HepG2 (cell line): ENCODE measurements around the gene NET1. TPM values are rescaled to one million over a fixed set of nuclear protein-coding genes. Genes with fewer than 3 reads are reported as not detected.

Experiments
- ATM ChIP-seq: fragments of 450-650 bp; IDR thresholded peaks from 2 replicates; pipeline ENCODE4 v1.7.1; 2017; ENCODE audit warnings: mild to moderate bottlenecking, borderline replicate concordance
- DNMT3B ChIP-seq: conservative IDR thresholded peaks from 2 replicates; pipeline ENCODE4 v1.6.1; 2016; ENCODE audit warnings: missing biosample characterization, control low read depth
- IKZF1 ChIP-seq: fragments of 450-650 bp; IDR thresholded peaks from 2 replicates; pipeline ENCODE4 v1.7.1; 2016
- JUNB ChIP-seq: sonication (generic); formaldehyde crosslinking; IDR thresholded peaks from 2 replicates; pipeline ENCODE4 v1.8.0; 2022; ENCODE audit warnings: missing genetic modification reagents, mild to moderate bottlenecking, borderline replicate concordance
- MYNN ChIP-seq: sonication (generic); formaldehyde crosslinking; IDR thresholded peaks from 2 replicates; pipeline ENCODE4 v1.4.0; 2020; ENCODE audit warnings: mild to moderate bottlenecking, low read depth, missing genetic modification reagents
- NFE2 ChIP-seq: sonication (generic); formaldehyde crosslinking; IDR thresholded peaks from 2 replicates; pipeline ENCODE4 v1.4.0; 2020; ENCODE audit warnings: missing genetic modification reagents
- NFYC ChIP-seq: IDR thresholded peaks from 2 replicates; pipeline ENCODE4 v1.6.1; 2016; ENCODE audit warnings: missing genetic modification reagents, missing compliant biosample characterization
- PAF1 ChIP-seq: IDR thresholded peaks from 2 replicates; pipeline ENCODE4 v1.6.1; 2016; ENCODE audit warnings: missing genetic modification reagents, missing compliant biosample characterization
- POLR2AphosphoS5 ChIP-seq: IDR thresholded peaks from 2 replicates; pipeline ENCODE4 v1.6.1; 2012; ENCODE audit warnings: low read depth, low read length
- RBAK ChIP-seq: sonication (generic); formaldehyde crosslinking; IDR thresholded peaks from 2 replicates; pipeline ENCODE4 v1.5.1; 2020; ENCODE audit warnings: mild to moderate bottlenecking, missing genetic modification reagents
- REPIN1 ChIP-seq: sonication (generic); formaldehyde crosslinking; IDR thresholded peaks from 2 replicates; pipeline ENCODE4 v1.8.0; 2022; ENCODE audit warnings: missing genetic modification reagents, low read depth, mild to moderate bottlenecking, borderline replicate concordance
- RFX1 ChIP-seq: fragments of 450-650 bp; IDR thresholded peaks from 2 replicates; pipeline ENCODE4 v1.6.1; 2017
- RXRA ChIP-seq: sonication (generic); formaldehyde crosslinking; IDR thresholded peaks from 2 replicates; pipeline ENCODE4 v1.5.1; 2020; ENCODE audit warnings: missing genetic modification reagents
- SUZ12 ChIP-seq: fragments of 150-350 bp; IDR thresholded peaks from 2 replicates; pipeline ENCODE4 v1.6.1; 2014; ENCODE audit warnings: low read depth, low read length
- TAF15 ChIP-seq: fragments of 200-400 bp; formaldehyde crosslinking; IDR thresholded peaks from one replicate; pipeline ENCODE4 v1.6.1; 2018; ENCODE audit warnings: mild to moderate bottlenecking, low read depth, low read length; ENCODE audit not compliant: poor library complexity, severe bottlenecking
- TEAD2 ChIP-seq: sonication (generic); formaldehyde crosslinking; IDR thresholded peaks from 2 replicates; pipeline ENCODE4 v1.9.0; 2021; ENCODE audit warnings: missing genetic modification reagents
- ZFP90 ChIP-seq: sonication (generic); formaldehyde crosslinking; IDR thresholded peaks from 2 replicates; pipeline ENCODE4 v1.8.0; 2022; ENCODE audit warnings: missing genetic modification reagents, mild to moderate bottlenecking, inconsistent platforms, borderline replicate concordance
- ZNF501 ChIP-seq: sonication (generic); formaldehyde crosslinking; IDR thresholded peaks from 2 replicates; pipeline ENCODE4 v1.5.1; 2020; ENCODE audit warnings: mild to moderate bottlenecking, moderate library complexity, missing genetic modification reagents
- ZNF761 ChIP-seq: sonication (generic); formaldehyde crosslinking; conservative IDR thresholded peaks from 2 replicates; pipeline ENCODE4 v1.4.0; 2020; ENCODE audit warnings: mild to moderate bottlenecking, missing genetic modification reagents
- ZNF879 ChIP-seq: sonication (generic); formaldehyde crosslinking; IDR thresholded peaks from 2 replicates; pipeline ENCODE4 v1.8.1; 2023; ENCODE audit warnings: missing genetic modification reagents
- polyA plus RNA-seq, 8 experiments: library from polyadenylated mRNA; depleted of rRNA in 3 of 8; stranded (reverse) in 7 of 8; unstranded in 1 of 8; fragments of >200 nt; fragmentation: Illumina TruSeq in 4 of 8; extraction: Trizol in 4 of 8; gene quantifications; 2 replicates each; pipeline versions ENCODE4 v1.2.1 to v1.2.3, GENCODE V29; 2011 to 2016; ENCODE audit warnings: low read depth in 4 of 8, missing spikeins in 1 of 8, mixed read lengths in 1 of 8; ENCODE audit not compliant: insufficient read depth in 1 of 8
- total RNA-seq, 5 experiments: library from RNA; depleted of rRNA; stranded (reverse); fragments of >200 nt; fragmentation: Illumina TruSeq; extraction: Trizol; gene quantifications; 2 replicates each; pipeline ENCODE4 v1.2.3, GENCODE V29; 2016; ENCODE audit warnings: low read depth in 1 of 5
- TF ChIP-seq, protein P1 (sequence below), 2 experiments: fragments of 450-650 bp in 1 of 2; sonication (generic) in 1 of 2; formaldehyde crosslinking; IDR thresholded peaks; 2 replicates each; pipeline versions ENCODE4 v1.5.0 to v1.8.0; 2020 to 2022; ENCODE audit warnings: mild to moderate bottlenecking in 1 of 2, missing genetic modification reagents in 1 of 2
- TF ChIP-seq, protein P2 (sequence below): sonication (generic); formaldehyde crosslinking; IDR thresholded peaks from 2 replicates; pipeline ENCODE4 v1.4.0; 2020; ENCODE audit warnings: mild to moderate bottlenecking, missing genetic modification reagents

The NET1 gene
- total and polyA plus RNA-seq, 2 of the 13 experiments (the other 11 are each of a cell fraction or from before 2014, with no cell fraction given), result 48.1 to 65.8 TPM

DNA sequence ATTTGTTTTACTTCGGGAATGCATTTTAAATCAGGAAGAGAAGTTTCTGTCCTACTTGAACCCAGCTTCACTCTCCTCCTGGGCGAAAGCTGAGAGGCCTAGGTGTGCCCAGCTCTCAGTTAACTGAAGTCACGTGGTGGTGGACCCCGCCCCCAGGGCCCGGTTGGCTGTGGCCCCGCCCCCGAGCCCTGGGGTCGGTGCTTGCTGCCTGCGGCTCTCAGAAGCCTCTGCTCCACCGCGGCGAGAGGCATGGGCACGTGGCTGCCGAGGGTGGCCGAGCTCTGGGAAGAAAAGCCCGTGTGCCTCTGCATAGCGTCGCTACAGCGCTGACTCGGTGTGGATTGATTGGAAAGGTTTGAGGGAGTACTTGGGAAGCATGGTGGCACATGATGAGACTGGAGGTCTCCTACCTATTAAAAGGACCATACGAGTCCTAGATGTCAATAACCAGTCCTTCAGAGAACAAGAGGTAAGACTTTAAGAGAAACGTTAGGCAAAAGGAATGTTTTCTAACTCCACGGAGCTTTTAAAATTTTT lies 34.1 kb downstream of the NET1 start (continued):
- TF ChIP-seq, protein P1, sequence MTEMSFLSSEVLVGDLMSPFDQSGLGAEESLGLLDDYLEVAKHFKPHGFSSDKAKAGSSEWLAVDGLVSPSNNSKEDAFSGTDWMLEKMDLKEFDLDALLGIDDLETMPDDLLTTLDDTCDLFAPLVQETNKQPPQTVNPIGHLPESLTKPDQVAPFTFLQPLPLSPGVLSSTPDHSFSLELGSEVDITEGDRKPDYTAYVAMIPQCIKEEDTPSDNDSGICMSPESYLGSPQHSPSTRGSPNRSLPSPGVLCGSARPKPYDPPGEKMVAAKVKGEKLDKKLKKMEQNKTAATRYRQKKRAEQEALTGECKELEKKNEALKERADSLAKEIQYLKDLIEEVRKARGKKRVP (CRISPR knock-in tag; IDR thresholded peaks at IDR 0.05), result no peak
- TF ChIP-seq, protein P2, sequence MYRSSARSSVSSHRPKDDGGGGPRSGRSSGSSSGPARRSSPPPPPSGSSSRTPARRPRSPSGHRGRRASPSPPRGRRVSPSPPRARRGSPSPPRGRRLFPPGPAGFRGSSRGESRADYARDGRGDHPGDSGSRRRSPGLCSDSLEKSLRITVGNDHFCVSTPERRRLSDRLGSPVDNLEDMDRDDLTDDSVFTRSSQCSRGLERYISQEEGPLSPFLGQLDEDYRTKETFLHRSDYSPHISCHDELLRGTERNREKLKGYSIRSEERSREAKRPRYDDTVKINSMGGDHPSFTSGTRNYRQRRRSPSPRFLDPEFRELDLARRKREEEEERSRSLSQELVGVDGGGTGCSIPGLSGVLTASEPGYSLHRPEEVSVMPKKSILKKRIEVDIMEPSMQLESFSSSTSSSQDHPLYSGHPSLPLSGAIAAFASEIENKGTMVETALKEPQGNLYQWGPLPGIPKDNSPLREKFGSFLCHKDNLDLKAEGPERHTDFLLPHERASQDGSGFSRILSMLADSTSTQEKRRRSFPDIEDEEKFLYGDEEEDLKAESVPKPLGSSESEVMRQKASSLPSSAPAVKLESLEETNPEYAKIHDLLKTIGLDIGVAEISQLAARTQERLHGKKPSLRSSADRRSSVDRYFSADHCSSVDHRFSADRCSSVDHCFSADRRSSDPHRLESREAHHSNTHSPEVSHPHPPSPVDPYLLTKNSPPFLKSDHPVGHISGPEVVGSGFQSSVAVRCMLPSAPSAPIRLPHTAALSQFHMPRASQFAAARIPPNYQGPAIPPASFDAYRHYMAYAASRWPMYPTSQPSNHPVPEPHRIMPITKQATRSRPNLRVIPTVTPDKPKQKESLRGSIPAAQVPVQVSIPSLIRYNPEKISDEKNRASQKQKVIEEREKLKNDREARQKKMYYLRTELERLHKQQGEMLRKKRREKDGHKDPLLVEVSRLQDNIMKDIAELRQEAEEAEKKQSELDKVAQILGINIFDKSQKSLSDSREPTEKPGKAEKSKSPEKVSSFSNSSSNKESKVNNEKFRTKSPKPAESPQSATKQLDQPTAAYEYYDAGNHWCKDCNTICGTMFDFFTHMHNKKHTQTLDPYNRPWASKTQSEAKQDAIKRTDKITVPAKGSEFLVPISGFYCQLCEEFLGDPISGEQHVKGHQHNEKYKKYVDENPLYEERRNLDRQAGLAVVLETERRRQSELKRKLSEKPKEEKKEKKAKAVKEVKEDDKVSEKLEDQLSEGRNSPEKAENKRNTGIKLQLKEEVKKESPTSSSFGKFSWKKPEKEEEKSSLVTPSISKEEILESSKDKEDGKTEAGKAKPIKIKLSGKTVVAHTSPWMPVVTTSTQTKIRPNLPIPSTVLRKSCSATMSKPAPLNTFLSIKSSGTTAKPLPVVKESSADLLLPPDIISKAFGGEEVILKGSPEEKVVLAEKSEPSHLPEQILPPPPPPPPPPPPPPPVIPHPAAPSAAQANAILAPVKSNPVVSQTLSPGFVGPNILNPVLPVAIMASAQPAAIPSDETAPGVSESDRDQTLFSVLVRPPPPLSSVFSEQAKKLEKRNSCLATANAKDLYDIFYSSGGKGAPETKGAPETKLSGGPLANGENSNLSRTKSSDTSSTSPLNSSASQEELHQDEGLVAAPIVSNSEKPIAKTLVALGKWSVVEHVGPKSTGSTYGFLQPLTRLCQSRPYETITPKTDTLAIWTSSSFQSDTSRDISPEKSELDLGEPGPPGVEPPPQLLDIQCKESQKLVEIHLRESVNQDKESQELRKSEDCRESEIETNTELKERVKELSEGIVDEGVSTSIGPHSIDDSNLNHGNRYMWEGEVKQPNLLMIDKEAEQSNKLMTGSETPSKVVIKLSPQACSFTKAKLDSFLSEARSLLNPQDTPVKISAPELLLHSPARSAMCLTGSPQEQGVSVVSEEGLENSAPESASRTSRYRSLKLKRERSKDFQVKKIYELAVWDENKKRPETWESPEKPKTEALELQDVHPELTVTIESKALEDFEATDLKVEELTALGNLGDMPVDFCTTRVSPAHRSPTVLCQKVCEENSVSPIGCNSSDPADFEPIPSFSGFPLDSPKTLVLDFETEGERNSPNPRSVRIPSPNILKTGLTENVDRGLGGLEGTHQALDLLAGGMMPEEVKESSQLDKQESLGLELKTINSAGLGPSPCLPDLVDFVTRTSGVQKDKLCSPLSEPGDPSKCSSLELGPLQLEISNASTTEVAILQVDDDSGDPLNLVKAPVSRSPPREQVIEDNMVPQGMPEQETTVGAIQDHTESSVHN, result 0 out of 2 replicates have a peak, but pooled peaks have one; percentile 53
- no peak for TF ChIP-seq TAF15
- TF ChIP-seq ZNF501 (CRISPR knock-in tag), result peak; percentile 85
- TF ChIP-seq RFX1, result no peak
- peak; percentile 69 for TF ChIP-seq RXRA
- no peak for TF ChIP-seq RBAK
- peak; percentile 72; the same call in 1 of the 2 replicates for TF ChIP-seq ZNF761 (CRISPR knock-in tag)
- TF ChIP-seq REPIN1 (CRISPR knock-in tag), result peak; percentile 94; the same call in 1 of the 2 replicates
- no peak for TF ChIP-seq ZNF879 (CRISPR knock-in tag)
- TF ChIP-seq ZFP90 (CRISPR knock-in tag), result peak; percentile 74; the same call in 1 of the 2 replicates
- peak; percentile 89; the same call in 1 of the 2 replicates for TF ChIP-seq MYNN
- TF ChIP-seq ATM, result no peak
- TF ChIP-seq NFYC (CRISPR knock-in tag), result peak; percentile 46
- peak; percentile 81; the same call in 1 of the 2 replicates for TF ChIP-seq DNMT3B (CRISPR knock-in tag)
- TF ChIP-seq POLR2AphosphoS5, result peak; percentile 99
- no peak for TF ChIP-seq SUZ12
- TF ChIP-seq PAF1 (CRISPR knock-in tag), result no peak
- no peak; the same call in 1 of the 2 replicates for TF ChIP-seq JUNB
- TF ChIP-seq NFE2, result no peak
- no peak for TF ChIP-seq IKZF1
- TF ChIP-seq TEAD2 (CRISPR knock-in tag), result no peak
